Muscle layer of colon (tissue), 2 donors: ENCODE measurements around the gene GFAP.

ENCODE experiments used
- H3K27ac ChIP-seq: one replicate; pipeline ENCODE4 v1.7.0; 2013; ENCODE audit warnings: low read depth, mild to moderate bottlenecking, low read length, moderate library complexity
- H3K27me3 ChIP-seq, 2 donors: one replicate each; pipeline ENCODE4 v1.7.0; 2013; ENCODE audit warnings: low read length in 2 of 2, mild to moderate bottlenecking in 2 of 2; ENCODE audit not compliant: insufficient read depth in 2 of 2, control insufficient read depth in 1 of 2
- H3K36me3 ChIP-seq: one replicate; pipeline ENCODE4 v1.7.0; 2013; ENCODE audit warnings: mild to moderate bottlenecking, low read length; ENCODE audit not compliant: insufficient read depth
- H3K4me1 ChIP-seq: one replicate; pipeline ENCODE4 v1.7.0; 2013; ENCODE audit warnings: mild to moderate bottlenecking, low read length; ENCODE audit not compliant: insufficient read depth
- H3K4me3 ChIP-seq, 2 donors: one replicate each; pipeline ENCODE4 v1.7.0; 2013; ENCODE audit warnings: low read length in 2 of 2, low read depth in 1 of 2, mild to moderate bottlenecking in 1 of 2, moderate library complexity in 1 of 2
- H3K9ac ChIP-seq: one replicate; pipeline ENCODE4 v1.7.0; 2013; ENCODE audit warnings: low read length
- H3K9me3 ChIP-seq: one replicate; pipeline ENCODE4 v1.7.0; 2013; ENCODE audit warnings: mild to moderate bottlenecking, low read length
- donor health status: abdominal sarcoma.
- donor health status: Adenocarcinoma of cecum.

Gene GFAP

DNA sequence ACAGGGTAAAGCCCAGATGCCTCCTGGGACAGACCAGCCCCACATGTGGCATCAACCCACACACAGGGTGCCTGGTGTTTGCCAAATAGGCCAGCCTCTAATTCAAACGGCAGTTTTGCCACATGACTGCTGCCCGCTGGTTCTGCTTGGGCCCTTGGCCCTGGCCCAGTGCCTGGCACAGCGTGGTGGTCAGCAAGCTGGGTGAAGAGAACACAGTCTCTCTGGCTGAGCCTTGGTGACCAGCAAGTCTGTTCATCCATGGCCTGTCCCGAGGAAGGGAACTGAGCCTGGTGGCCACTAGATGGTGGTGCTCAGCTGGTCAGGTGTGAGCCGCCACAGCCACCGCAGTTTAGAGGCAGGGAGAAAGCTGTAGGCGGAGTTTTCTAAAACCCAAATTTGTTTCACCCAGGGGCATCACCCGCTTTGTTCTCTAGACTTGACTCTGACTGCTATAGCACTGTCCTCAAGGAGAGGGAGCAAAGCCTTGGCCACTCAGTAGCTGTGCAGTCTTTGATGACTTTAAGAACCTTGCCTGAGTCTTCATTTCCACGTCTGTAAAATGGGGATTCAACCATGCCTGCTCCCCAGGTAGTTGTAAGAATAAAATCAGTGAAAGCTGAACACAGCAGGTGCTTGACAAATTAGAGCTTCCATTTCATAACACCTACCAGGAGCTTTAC is 4.7 kb upstream of the GFAP start:
- H3K4me1 ChIP-seq: peaks cover 14% of the 10 kb centered on the region

DNA sequence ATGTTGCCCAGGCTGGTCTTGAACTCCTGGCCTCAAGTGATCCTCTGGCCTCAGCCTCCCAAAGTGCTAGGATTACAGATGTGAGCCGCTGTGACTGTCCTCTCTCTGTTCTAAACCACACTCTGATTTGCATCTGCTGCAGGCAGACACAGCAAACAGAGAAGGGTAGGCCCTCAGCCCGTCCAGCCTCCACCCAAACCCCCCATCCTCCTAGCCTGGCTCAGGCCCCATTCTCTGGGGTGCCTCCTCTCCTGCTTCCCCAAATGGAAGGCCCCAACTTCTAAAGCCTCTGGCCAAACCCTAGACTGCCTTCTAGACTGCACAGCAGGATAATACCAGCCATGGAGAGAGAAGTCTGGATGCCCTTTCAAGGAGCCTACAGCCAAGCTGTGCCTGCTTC is 4.1 kb upstream of the GFAP start:
- Histone ChIP-seq H3K27ac (peak overlapping the region; percentile 12), H3K9ac (no peak overlapping the region), H3K4me1 (peaks cover 14% of the 10 kb centered on the region), H3K9me3 (no peaks in the 10 kb centered on the region), H3K27me3 (no peaks in the 10 kb centered on the region), H3K4me3 (no peak overlapping the region), H3K36me3 (no peaks in the 10 kb centered on the region)

More for the DNA sequence above, 4.7 kb upstream of the GFAP start:
- Histone ChIP-seq H3K27me3 (no peaks in the 10 kb centered on the region), H3K27ac (peak overlapping the region; percentile 12), H3K4me3 (no peak overlapping the region), H3K36me3 (no peaks in the 10 kb centered on the region), H3K9me3 (no peaks in the 10 kb centered on the region), H3K9ac (no peak overlapping the region)

DNA sequence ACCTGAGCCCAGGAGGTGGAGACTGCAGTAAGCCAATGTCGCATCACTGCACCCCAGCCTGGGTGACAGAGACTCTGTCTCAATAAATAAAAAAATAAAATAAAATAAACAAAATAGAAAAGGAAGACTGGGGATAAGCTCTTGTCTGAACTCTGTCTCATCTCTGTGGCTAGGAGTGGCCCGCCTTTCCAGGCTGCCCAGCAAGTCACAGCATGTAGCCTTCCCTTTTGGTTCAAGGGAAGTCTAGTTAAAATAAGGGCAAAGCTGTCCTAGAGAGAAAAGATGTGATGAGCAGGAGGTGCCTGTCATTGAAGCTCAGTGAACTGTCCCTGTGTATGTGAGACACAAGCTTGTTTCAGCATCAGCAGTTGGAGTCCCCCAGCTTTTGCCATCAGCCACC is 2.7 kb upstream of the GFAP start:
- Histone ChIP-seq H3K4me1 (peaks cover 14% of the 10 kb centered on the region), H3K27ac (no peak overlapping the region), H3K36me3 (no peaks in the 10 kb centered on the region), H3K4me3 (no peak overlapping the region), H3K9me3 (no peaks in the 10 kb centered on the region), H3K27me3 (peaks cover 0 to 4% of the 10 kb centered on the region in 2 donors), H3K9ac (no peak overlapping the region)

DNA sequence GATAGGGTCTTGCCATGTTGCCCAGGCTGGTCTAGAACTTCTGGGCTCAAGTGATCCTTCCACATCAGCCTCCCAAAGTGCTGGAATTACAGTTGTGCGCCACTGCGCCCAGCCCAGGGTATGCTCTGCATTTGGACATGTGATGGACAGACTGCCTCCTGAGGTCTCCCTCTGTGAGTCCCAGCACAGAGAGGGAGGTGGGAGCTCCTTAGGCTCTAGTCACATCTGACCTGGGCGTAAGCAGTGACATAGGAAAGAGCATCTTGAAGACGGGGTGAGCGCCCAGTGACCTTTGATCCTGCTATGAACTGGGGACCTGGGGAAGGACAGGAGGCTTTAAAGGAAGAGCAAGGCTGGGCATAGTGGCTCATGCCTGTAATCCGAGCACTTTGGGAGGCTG is 2.2 kb upstream of the GFAP start:
- no peaks in the 10 kb centered on the region for H3K9me3 ChIP-seq
- no peak overlapping the region for H3K9ac ChIP-seq
- H3K27ac ChIP-seq: peak overlapping the region; percentile 70
- H3K4me1 ChIP-seq: peaks cover 14% of the 10 kb centered on the region
- no peaks in the 10 kb centered on the region for H3K36me3 ChIP-seq
- no peak overlapping the region for H3K4me3 ChIP-seq
- peaks cover 0 to 4% of the 10 kb centered on the region in 2 donors for H3K27me3 ChIP-seq

DNA sequence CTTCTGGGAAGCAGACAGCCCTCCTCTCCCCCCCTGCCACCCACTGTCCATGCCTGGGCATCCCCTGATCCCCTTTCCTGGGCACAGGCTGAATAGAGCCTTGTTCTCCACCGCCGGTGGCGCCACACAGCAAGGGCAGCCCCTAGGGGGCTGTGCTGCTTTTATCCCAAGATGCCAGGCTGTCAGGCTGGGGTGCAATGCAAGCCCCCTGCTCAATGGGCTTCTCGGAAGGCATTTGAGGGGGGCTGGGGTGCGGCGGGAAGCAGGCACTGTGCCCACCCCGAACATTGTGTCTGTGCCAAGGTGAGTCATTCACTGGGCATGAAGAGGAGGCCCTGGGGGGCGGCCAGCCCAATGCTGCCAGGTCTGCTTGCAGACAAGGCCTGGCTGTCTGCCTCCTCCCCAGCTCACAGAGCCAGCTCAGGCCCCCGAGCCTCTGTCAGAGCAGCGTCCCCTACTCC is 1.5 kb upstream of the GFAP start:
- no peaks in the 10 kb centered on the region for H3K36me3 ChIP-seq
- H3K27ac ChIP-seq: peak overlapping the region; percentile 70
- peaks cover 14% of the 10 kb centered on the region for H3K4me1 ChIP-seq
- peaks cover 0 to 5% of the 10 kb centered on the region in 2 donors for H3K27me3 ChIP-seq
- no peak overlapping the region for H3K4me3 ChIP-seq
- H3K9me3 ChIP-seq: no peaks in the 10 kb centered on the region
- no peak overlapping the region for H3K9ac ChIP-seq

DNA sequence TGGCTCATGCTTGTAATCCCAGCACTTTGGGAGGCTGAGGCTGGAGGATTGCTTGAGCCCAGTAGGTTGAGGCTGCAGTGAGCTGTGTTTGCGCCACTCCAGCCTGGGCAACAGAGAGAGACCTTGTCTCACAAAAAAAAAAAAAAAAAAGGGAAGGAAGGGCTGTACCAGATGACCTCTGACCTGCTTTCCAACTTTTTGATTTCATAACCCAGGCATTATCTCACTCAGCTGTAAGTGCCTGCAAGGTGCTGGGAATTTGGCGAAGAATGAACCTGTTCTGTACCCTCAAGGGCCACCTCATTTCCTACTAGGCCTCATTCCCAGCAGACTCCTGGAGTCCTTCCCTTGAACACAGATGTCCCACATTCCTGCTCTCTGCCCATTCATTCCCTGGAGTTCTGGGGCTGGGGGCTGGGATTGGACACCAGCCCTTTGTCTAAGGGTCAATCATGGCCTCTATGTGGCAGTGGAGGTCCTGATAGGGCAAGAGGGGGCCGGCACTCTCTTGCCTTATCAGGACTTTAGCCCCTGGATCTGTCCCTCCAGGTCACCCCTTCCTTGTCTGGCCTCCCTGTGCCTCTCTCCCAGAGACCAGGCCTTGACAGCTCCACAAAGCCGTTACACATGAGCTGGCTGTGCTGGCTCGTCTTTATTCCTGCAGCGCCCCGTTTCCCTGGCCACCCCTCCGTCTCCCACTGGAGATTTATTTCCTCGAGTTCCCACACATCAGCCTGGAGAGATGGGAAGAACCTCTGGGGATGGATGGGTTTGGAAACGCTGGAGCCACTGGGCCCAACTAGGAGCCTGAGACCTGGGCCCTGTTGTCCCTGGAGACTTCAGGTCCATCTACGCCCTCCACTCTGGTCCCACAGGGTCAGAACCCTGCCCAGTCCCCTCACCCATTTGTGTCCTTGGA is 821 bp upstream of the GFAP start:
- Histone ChIP-seq H3K27ac (peak overlapping the region; percentile 70), H3K36me3 (no peaks in the 10 kb centered on the region), H3K4me3 (no peak overlapping the region), H3K27me3 (peaks cover 0 to 12% of the 10 kb centered on the region in 2 donors), H3K4me1 (peaks cover 14% of the 10 kb centered on the region), H3K9ac (no peak overlapping the region), H3K9me3 (no peaks in the 10 kb centered on the region)

DNA sequence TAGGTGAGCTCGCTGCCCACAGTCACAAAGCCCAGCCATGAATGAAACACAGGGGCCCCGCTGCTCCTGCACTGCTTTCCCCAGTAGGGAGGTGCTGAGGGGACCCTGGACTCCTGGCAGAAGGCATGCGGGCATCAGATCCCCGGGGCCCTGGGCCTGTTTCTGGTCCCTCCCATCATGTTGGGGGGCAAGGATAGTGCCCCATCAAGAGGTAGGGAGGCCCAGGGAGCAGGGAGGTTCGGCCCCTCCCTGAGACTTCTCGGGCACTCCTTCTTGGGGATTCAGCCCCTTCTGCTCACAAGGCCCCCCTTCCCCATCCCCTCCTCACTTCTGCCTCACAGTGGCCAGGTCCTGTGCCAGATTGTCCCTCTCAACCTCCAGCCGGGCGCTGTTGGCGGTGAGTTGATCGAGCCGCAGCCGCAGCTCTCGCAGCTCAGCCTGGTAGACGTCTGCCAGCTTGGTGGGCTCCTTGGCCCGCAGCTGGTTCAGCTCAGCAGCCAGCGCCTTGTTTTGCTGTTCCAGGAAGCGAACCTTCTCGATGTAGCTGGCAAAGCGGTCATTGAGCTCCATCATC is 515 bp downstream of the GFAP start:
- Histone ChIP-seq H3K27ac (no peak overlapping the region), H3K36me3 (no peaks in the 10 kb centered on the region), H3K9me3 (no peaks in the 10 kb centered on the region), H3K4me3 (no peak overlapping the region), H3K4me1 (peaks cover 14% of the 10 kb centered on the region), H3K9ac (no peak overlapping the region), H3K27me3 (peaks cover 0 to 13% of the 10 kb centered on the region in 2 donors)

DNA sequence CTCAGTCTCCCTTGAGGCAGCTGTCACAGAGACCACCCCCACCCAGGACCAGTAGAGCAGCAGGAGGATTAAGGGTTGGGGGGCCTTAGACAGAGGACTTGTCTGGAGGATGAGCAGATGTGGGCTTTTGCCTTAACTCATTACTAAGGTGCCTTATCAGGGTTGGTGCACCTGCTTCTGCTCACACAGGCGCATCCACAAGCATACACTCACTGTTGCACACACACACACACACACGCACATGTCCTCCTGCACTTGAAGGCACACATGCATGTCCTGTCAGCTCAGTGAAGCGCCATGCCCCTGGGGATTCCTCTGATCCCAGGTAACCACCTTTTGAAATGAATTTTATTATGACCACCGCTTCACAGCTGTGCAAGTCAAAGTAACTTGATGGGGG is 1.2 kb downstream of the GFAP start:
- Histone ChIP-seq H3K4me3 (no peak overlapping the region), H3K36me3 (no peaks in the 10 kb centered on the region), H3K27ac (no peak overlapping the region), H3K27me3 (peaks cover 0 to 13% of the 10 kb centered on the region in 2 donors), H3K9me3 (no peaks in the 10 kb centered on the region), H3K4me1 (peaks cover 14% of the 10 kb centered on the region), H3K9ac (no peak overlapping the region)

DNA sequence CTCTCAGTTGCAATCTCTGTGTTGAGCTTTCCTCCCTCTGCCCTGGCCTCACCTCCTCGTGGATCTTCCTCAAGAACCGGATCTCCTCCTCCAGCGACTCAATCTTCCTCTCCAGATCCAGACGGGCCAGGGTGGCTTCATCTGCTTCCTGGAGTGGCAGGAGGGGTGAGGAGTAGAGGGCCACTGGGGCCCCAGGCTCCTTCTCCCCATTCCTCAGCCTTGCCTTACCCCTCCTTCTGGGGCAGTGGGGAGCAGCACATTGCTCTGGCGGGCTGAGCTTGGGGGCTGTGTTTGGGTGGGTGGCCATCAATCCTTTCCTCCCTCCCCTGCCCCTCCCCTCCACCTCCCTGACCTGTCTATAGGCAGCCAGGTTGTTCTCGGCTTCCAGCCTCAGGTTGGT is 1.6 kb downstream of the GFAP start:
- H3K36me3 ChIP-seq: no peaks in the 10 kb centered on the region

DNA sequence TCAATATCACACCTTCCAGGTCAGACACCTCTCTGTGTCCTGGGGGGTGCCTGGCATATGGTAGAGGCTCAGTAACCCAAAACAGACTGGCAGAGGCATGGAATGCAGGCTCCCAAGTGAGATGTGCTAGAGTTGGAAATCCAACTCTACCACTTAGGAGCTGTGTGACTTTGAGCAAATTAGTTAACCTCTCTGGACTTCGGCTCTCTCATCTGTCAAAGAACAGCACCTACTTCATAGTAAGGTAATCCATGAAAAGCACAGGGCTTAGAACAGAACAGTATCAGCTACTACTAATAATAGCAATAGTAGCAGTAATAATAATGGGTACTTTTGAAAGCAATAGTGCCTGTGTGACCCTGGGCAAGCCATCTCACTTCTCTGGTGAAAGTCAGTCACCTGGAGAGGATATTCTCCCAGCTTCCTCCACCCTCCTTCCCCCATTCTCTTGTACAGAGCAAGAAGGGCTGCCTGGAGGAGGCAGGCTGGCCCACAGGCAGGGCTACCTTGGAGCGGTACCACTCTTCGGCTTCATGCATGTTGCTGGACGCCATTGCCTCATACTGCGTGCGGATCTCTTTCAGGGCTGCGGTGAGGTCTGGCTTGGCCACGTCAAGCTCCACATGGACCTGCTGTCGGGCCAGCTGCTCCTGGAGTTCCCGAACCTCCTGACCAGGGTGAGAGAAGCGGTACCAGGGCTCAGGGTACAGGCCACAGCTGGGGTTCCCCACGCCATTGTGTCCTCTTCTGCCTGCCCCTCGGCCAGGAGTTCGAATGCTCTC is 2.3 kb downstream of the GFAP start:
- H3K27ac ChIP-seq: no peak overlapping the region
- H3K9me3 ChIP-seq: no peaks in the 10 kb centered on the region
- H3K4me3 ChIP-seq: no peak overlapping the region
- peaks cover 14% of the 10 kb centered on the region for H3K4me1 ChIP-seq
- H3K9ac ChIP-seq: no peak overlapping the region
- peaks cover 0 to 13% of the 10 kb centered on the region in 2 donors for H3K27me3 ChIP-seq
- H3K36me3 ChIP-seq: no peaks in the 10 kb centered on the region

More for the DNA sequence above, 1.6 kb downstream of the GFAP start:
- no peaks in the 10 kb centered on the region for H3K9me3 ChIP-seq
- no peak overlapping the region for H3K4me3 ChIP-seq
- H3K27me3 ChIP-seq: peaks cover 0 to 13% of the 10 kb centered on the region in 2 donors
- peaks cover 14% of the 10 kb centered on the region for H3K4me1 ChIP-seq
- H3K27ac ChIP-seq: no peak overlapping the region
- H3K9ac ChIP-seq: no peak overlapping the region
